Measurements from ENCODE around the gene KLHL36. TPM values are rescaled to one million over a fixed set of nuclear protein-coding genes. Genes with fewer than 3 reads are reported as not detected.

KLHL36 gene
- total RNA-seq = 39.9 and 43.8 TPM in 2 replicates

GRCh38 chr16:84647828-84648594 lies at the start of gene KLHL36:
TSS of gene KLHL36 (plus strand) at chr16:84648511. CDS start at chr16:84650868, 2,357 bp downstream.

GRCh38 chr16:84617791-84618580 lies 30.3 kb upstream of the KLHL36 start, which contains the start of gene COTL1:
TSS of gene COTL1 (minus strand) at chr16:84618078. CDS start at chr16:84617914, 164 bp downstream.

GRCh38 chr16:84699712-84700445 lies 51.6 kb downstream of the KLHL36 start, which contains the start of gene USP10:
TSS of gene USP10 (plus strand) at chr16:84700000. CDS start at chr16:84700091, 91 bp downstream.

Other genes with a start within 250 kb of the KLHL36 start
- gene MEAK7, start 143.9 kb upstream of the KLHL36 start, total RNA-seq = 36.0 and 41.1 TPM in 2 replicates
- 292 and 318 TPM in 2 replicates for gene COTL1, start 30.4 kb upstream of the KLHL36 start, total RNA-seq
- 50.3 and 52.5 TPM in 2 replicates for gene USP10, start 51.5 kb downstream of the KLHL36 start, total RNA-seq
- 65.7 and 68.6 TPM in 2 replicates for gene CRISPLD2, start 171.5 kb downstream of the KLHL36 start, total RNA-seq

Data from myometrial cell (primary cell).